Bronchial epithelial cell (primary cell): ENCODE data around the gene NCAPD2. TPM values are rescaled to one million over a fixed set of nuclear protein-coding genes. Genes with fewer than 3 reads are reported as not detected.

Experiments
- DNase-seq: peaks from one replicate; pipeline ENCODE4 v3.0.0-alpha.2; 2010; ENCODE audit warnings: low read depth
- FAIRE-seq: peaks from 2 replicates; lab custom pipeline; 2011; peaks lifted over from hg19 to GRCh38; lab: Jason Lieb, UNC
- H3K27me3 ChIP-seq: 2 replicates; pipeline ENCODE4 v1.5.1; 2011; ENCODE audit warnings: low read length; ENCODE audit not compliant: control insufficient read depth, insufficient read depth
- H3K36me3 ChIP-seq: 2 replicates; pipeline ENCODE4 v1.5.1; 2011; ENCODE audit warnings: low read length; ENCODE audit not compliant: control insufficient read depth, insufficient read depth
- H3K4me3 ChIP-seq: 2 replicates; pipeline ENCODE4 v1.5.1; 2011; ENCODE audit warnings: mild to moderate bottlenecking, low read depth, low read length, control low read depth
- total RNA-seq: library from RNA; depleted of rRNA; stranded (reverse); fragments of >200 nt; gene quantifications from 2 replicates; pipeline ENCODE4 v1.2.1, GENCODE V29; 2014
- TF ChIP-seq, protein P1 (sequence below): IDR thresholded peaks from 2 replicates; pipeline ENCODE4 v1.5.1; 2011; ENCODE audit warnings: mild to moderate bottlenecking, moderate library complexity, low read length, control low read depth, inconsistent platforms; ENCODE audit not compliant: insufficient read depth, severe bottlenecking

The NCAPD2 gene
- total RNA-seq, 1 donor from 2014 or later, result 17.9 TPM

DNA sequence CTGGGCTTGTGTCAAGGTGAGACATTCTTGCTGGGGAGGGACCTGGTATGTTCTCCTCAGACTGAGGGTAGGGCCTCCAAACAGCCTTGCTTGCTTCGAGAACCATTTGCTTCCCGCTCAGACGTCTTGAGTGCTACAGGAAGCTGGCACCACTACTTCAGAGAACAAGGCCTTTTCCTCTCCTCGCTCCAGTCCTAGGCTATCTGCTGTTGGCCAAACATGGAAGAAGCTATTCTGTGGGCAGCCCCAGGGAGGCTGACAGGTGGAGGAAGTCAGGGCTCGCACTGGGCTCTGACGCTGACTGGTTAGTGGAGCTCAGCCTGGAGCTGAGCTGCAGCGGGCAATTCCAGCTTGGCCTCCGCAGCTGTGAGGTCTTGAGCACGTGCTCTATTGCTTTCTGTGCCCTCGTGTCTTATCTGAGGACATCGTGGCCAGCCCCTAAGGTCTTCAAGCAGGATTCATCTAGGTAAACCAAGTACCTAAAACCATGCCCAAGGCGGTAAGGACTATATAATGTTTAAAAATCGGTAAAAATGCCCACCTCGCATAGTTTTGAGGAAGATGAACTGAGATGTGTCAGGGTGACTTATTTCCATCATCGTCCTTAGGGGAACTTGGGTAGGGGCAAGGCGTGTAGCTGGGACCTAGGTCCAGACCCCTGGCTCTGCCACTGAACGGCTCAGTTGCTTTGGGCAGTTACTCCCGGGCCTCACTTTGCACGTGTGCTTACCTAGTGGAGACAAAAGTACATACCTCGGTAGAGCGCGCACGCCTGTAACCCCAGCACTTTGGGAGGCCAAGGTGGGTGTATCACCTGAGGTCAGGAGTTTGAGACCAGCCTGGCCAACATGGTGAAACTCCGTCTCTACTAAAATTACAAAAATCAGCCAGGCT lies 44.8 kb downstream of the NCAPD2 start:
- no peak for FAIRE-seq
- TF ChIP-seq, protein P1, sequence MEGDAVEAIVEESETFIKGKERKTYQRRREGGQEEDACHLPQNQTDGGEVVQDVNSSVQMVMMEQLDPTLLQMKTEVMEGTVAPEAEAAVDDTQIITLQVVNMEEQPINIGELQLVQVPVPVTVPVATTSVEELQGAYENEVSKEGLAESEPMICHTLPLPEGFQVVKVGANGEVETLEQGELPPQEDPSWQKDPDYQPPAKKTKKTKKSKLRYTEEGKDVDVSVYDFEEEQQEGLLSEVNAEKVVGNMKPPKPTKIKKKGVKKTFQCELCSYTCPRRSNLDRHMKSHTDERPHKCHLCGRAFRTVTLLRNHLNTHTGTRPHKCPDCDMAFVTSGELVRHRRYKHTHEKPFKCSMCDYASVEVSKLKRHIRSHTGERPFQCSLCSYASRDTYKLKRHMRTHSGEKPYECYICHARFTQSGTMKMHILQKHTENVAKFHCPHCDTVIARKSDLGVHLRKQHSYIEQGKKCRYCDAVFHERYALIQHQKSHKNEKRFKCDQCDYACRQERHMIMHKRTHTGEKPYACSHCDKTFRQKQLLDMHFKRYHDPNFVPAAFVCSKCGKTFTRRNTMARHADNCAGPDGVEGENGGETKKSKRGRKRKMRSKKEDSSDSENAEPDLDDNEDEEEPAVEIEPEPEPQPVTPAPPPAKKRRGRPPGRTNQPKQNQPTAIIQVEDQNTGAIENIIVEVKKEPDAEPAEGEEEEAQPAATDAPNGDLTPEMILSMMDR, result no peak
- H3K4me3 ChIP-seq, result no peak overlapping the region
- peak; percentile 59 for DNase-seq
- H3K36me3 ChIP-seq, result peaks cover 28% of the 10 kb centered on the region
- no peaks in the 10 kb centered on the region for H3K27me3 ChIP-seq

DNA sequence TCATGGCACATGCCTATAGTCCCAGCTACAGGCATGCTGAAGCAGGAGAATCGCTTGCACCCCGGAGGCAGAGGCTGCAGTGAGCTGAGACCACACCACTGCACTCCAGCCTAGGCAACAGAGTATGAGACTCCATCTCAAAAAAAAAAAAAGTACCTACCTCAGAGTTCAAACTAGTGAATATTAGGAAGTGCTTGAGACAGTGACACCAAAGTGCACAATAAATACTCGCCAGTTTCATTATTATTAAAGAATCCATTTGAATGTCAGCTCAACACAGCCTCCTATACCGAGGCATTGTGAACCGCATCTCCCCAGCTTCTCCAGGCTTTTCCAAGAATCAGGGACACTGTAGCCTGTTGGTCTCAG lies 45.4 kb downstream of the NCAPD2 start:
- FAIRE-seq (no peak), DNase-seq (peak; percentile 56)
- Histone ChIP-seq H3K36me3 (peaks cover 28% of the 10 kb centered on the region), H3K27me3 (no peaks in the 10 kb centered on the region), H3K4me3 (no peak overlapping the region)
- TF ChIP-seq, protein P1, result no peak

DNA sequence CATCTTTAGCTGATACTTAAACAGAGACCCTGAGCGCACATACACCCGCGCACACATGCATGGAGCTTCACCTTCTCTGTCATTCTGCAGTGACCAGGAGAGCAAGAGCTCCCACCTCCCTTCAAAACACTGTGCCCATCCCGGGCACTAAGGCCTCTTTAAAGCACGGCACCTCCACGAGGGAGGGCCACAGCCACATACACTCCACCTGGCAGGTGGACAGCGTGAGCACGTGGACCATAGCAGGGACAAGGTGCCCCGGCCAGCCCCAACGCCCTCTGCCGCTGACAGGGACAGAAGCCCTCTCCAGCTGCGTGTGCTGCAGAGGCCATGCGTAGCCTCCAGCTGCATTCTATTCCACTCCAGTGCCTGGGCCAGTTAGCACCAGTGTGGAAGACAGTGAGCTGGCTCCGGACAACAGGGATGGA lies 45.8 kb downstream of the NCAPD2 start:
- no peaks in the 10 kb centered on the region for H3K27me3 ChIP-seq
- FAIRE-seq, result no peak
- TF ChIP-seq, protein P1, result no peak
- DNase-seq, result no peak
- H3K4me3 ChIP-seq, result no peak overlapping the region
- H3K36me3 ChIP-seq, result peaks cover 28% of the 10 kb centered on the region

DNA sequence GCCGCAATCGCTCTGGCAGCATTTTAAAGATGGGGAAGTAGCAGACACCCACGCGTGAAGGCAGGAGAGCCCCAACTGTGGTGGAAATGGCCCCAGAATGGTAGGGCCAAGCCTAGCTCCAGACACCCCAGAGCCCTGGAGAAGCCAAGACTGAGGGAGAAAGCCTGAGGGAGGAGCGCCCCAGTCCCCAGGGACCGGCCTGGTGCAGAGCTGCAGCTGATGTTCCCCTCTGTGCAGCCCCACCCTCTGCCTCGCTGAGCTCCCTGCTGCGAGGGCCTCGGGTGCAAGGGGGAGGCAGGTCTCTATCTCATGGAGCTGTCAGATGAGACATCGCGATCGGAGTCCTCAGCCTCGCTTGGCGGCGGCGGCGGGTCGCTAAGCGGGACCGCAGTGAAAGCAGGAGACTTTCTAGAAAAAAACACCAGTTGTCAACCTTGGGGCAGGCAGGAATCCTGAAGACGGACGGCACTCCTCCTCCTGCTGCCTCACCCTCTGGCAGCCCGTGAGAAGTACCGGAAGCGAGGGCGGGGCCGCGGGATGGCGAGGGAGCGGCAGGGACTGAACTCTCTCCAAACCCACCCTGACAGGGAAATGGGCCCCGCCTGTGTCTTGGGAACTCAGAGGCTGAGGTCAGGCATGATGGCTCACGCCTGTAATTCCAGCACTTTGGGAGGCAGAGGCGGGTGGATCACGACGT lies 46.4 kb downstream of the NCAPD2 start:
- Histone ChIP-seq H3K36me3 (peaks cover 24% of the 10 kb centered on the region), H3K27me3 (no peaks in the 10 kb centered on the region), H3K4me3 (no peak overlapping the region)
- TF ChIP-seq, protein P1, result no peak
- DNase-seq (peak; percentile 94), FAIRE-seq (no peak)

DNA sequence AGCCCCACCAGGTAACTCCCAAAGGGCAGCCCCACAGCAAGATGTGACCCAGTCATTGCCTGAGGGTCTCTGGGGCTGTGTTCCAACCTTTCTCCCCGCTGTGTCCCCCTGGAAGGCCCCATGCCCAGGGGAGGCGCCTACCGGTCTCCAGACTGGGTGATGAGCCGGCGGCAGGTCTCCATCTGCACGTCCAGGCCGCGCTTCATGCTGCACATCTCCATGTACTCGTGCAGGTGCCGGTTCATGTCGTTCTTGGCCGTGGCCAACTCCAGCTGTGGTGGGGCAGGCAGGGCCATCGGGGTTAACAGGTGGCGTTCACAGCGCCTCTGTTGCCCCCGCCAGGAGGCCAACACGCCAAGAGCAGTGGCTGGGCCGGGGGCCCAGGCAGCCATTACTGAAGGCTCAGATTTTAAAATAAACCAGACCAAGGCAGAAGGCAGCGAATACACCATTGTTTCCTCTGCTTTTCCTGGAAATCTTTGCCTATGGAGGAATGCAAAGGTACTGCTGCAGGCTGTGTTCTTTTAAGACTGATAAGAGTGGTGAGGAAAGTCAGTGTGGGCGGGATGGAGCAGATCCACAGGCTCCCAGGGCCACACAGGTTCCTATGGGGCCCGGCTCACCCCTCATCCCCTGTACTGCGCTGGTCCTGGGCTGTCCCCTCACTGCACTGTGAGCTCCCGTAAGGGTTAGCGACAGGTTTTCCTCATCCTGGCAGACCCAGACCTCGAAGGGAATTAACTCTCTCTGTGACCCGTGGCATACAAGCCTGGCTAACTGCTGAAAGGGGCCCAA lies 47.7 kb downstream of the NCAPD2 start:
- no peak overlapping the region for H3K4me3 ChIP-seq
- H3K36me3 ChIP-seq, result peaks cover 14% of the 10 kb centered on the region
- TF ChIP-seq, protein P1, result no peak
- FAIRE-seq, result no peak
- DNase-seq, result no peak
- no peaks in the 10 kb centered on the region for H3K27me3 ChIP-seq
